ENCODE data around the gene TPST2.
"Not testable (repeated sequence)": the region's sequence is repeated elsewhere in the genome, so short reads cannot be mapped to it uniquely, and the experiment has no call there.

The TPST2 gene
- total RNA-seq = 78.5 to 102 reads per million in 2 donors

- peak; percentile 72 for DNase-seq
Observed at GRCh38 chr22:26589845-26590736, at the start of gene TPST2. TPST2 (minus strand) TSS chr22:26590132; CDS start chr22:26541630, 48,502 bp downstream.

GRCh38 chr22:26636296-26636695, 46.4 kb upstream of the TPST2 start:
- no peak for DNase-seq

GRCh38 chr22:26635117-26635516, 45.2 kb upstream of the TPST2 start:
- no peak for DNase-seq

- no peak for DNase-seq
Observed at GRCh38 chr22:26634189-26634588, 44.3 kb upstream of the TPST2 start.

- DNase-seq = no peak
Observed at GRCh38 chr22:26632422-26633155, 42.7 kb upstream of the TPST2 start.

- DNase-seq = no peak
Observed at GRCh38 chr22:26631282-26631681, 41.4 kb upstream of the TPST2 start.

GRCh38 chr22:26629988-26630761, 40.2 kb upstream of the TPST2 start:
- DNase-seq = no peak

- DNase-seq = no peak
Observed at GRCh38 chr22:26624803-26625202, 34.9 kb upstream of the TPST2 start.

GRCh38 chr22:26623984-26624383, 34.1 kb upstream of the TPST2 start:
- DNase-seq = no peak

- DNase-seq = no peak
Observed at GRCh38 chr22:26621663-26622062, 31.7 kb upstream of the TPST2 start, which contains the start of gene CRYBA4. CRYBA4 (plus strand) TSS chr22:26621963; CDS start chr22:26622597, 634 bp downstream.

GRCh38 chr22:26620197-26620596, 30.3 kb upstream of the TPST2 start:
- no peak for DNase-seq

GRCh38 chr22:26619510-26619909, 29.6 kb upstream of the TPST2 start:
- no peak for DNase-seq

- no peak for DNase-seq
Observed at GRCh38 chr22:26618455-26618854, 28.5 kb upstream of the TPST2 start.

- DNase-seq = no peak
Observed at GRCh38 chr22:26617271-26618199, 27.6 kb upstream of the TPST2 start, which contains the start of gene CRYBB1. CRYBB1 (minus strand) TSS chr22:26618027; CDS start chr22:26616319, 1,708 bp downstream.

GRCh38 chr22:26616650-26617049, 26.7 kb upstream of the TPST2 start:
- DNase-seq = no peak

GRCh38 chr22:26615830-26616435, 26.0 kb upstream of the TPST2 start:
- DNase-seq = no peak

GRCh38 chr22:26615149-26615548, 25.2 kb upstream of the TPST2 start:
- no peak for DNase-seq

GRCh38 chr22:26614322-26614721, 24.4 kb upstream of the TPST2 start:
- no peak for DNase-seq

GRCh38 chr22:26613753-26614152, 23.8 kb upstream of the TPST2 start:
- not testable (repeated sequence) for DNase-seq

GRCh38 chr22:26612652-26613051, 22.7 kb upstream of the TPST2 start:
- DNase-seq = no peak

GRCh38 chr22:26610996-26611395, 21.1 kb upstream of the TPST2 start:
- DNase-seq = no peak
